ENCODE data around the gene TRAF7. TPM values are rescaled to one million over a fixed set of nuclear protein-coding genes. Genes with fewer than 3 reads are reported as not detected.

The TRAF7 gene
- total RNA-seq, 1 experiment from 2014 or later, result 199 TPM

DNA sequence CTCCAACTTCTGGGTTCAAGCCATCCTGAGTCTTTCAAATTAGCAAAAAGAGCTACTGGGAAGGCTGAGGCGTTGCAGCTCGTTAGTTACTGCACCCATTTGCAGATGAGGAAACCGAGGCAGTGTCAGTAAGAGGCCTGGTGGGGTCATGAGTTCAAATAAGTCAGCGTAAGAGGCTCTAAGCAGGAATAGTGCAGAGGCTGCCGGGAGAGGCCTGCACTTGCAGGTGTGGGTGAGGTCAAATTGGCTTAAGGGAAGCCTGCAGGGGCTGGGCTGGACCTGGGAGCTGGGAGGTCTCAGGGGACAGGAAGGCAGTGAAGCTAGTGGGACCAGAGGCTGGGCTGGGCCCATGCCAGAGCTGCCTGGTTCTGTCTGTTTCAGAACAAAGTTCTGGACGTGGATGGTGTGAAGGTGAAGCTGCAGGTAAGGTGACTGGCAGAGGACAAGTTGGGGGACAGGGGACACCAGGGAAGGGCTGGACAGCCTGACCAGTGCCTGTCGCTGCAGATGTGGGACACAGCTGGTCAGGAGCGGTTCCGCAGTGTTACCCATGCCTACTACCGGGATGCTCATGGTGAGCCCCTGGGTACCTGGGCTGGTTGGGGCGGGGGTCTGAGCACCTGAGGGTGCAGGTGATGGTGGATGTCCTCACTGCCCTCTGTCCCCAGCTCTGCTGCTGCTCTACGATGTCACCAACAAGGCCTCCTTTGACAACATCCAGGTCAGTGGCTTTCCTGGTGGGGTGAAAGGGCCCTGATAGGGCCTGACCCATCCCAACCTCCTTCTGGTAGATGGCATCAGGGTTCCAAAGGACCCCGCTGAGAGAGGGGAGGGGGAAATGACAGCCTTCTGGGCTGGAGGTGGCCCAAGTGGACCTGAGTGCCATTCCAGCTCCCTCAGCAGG, 4.1 kb upstream of the TRAF7 start:
- Histone ChIP-seq H3F3A (ENCODE audit: insufficient read depth, low read depth) (peaks cover 65% of the 10 kb centered on the region), H2AFZ (no peak overlapping the region), H3K27me3 (ENCODE audit: insufficient read depth, low read depth) (no peaks in the 10 kb centered on the region), H3K4me1 (replicated peaks; ENCODE audit: insufficient read depth) (peaks cover 34% of the 10 kb centered on the region), H3K27ac (peak overlapping the region; percentile 73), H3K79me2 (ENCODE audit: low read depth) (peaks cover 53% of the 10 kb centered on the region), H3K4me3 (peak overlapping the region; percentile 99; the same call in 1 of the 2 replicates), H3K9me2 (ENCODE audit: insufficient read depth) (no peaks in the 10 kb centered on the region), H3K4me2 (peak overlapping the region; percentile 82), H3K36me3 (ENCODE audit: low read depth) (peaks cover 29% of the 10 kb centered on the region), H3K9me3 (ENCODE audit: insufficient read depth, low read depth) (no peaks in the 10 kb centered on the region), H4K20me1 (ENCODE audit: insufficient read depth) (peaks cover 49% of the 10 kb centered on the region)
- intact Hi-C loops (cut with micrococcal nuclease; ENCODE audit: unreplicated experiment), result loop anchor here (5.0 kb wide), 1 partner anchor 369 kb away; the partner anchor contains the start of genes NUBP2 and SPSB3
- ChIA-PET POLR2A (ENCODE audit: unreplicated experiment) (interaction anchor here (0.7 to 0.8 kb wide), 2 partner anchors 122 to 406 kb away, joined by 5 to 7 read pairs; no protein-coding TSS in a partner anchor), CTCF (interaction anchor here (0.7 kb wide), 1 partner anchor 100 kb away, joined by 5 read pairs; the partner anchor contains the start of gene ECI1)
- BruUV-seq (replicated peaks), result no TSS peak
- no peak for DNase-seq
- TF ChIP-seq EZH2 (IDR thresholded peaks at IDR 0.05; ENCODE audit: low read depth), result no peak

GRCh38 chr16:2152695-2153506, 2.7 kb upstream of the TRAF7 start:
- peaks cover 39% of the 10 kb centered on the region for H3K4me1 ChIP-seq (replicated peaks; ENCODE audit: insufficient read depth)
- peaks cover 65% of the 10 kb centered on the region for H3F3A ChIP-seq (ENCODE audit: insufficient read depth, low read depth)
- H3K79me2 ChIP-seq (ENCODE audit: low read depth), result peaks cover 67% of the 10 kb centered on the region
- H3K27ac ChIP-seq, result peak overlapping the region; percentile 73
- peak overlapping the region; percentile 99 for H3K4me3 ChIP-seq
- H3K9me2 ChIP-seq (ENCODE audit: insufficient read depth), result no peaks in the 10 kb centered on the region
- peak overlapping the region; percentile 82 for H3K4me2 ChIP-seq
- H3K36me3 ChIP-seq (ENCODE audit: low read depth), result peaks cover 29% of the 10 kb centered on the region
- no TSS peak for BruUV-seq (replicated peaks)
- no peaks in the 10 kb centered on the region for H3K9me3 ChIP-seq (ENCODE audit: insufficient read depth, low read depth)
- H4K20me1 ChIP-seq (ENCODE audit: insufficient read depth), result peaks cover 64% of the 10 kb centered on the region
- ChIA-PET CTCF (interaction anchor here (0.6 kb wide), 2 partner anchors 45 to 577 kb away, joined by 4 to 22 read pairs; no protein-coding TSS in a partner anchor), POLR2A (ENCODE audit: unreplicated experiment) (no interaction called here)
- TF ChIP-seq, protein P1, sequence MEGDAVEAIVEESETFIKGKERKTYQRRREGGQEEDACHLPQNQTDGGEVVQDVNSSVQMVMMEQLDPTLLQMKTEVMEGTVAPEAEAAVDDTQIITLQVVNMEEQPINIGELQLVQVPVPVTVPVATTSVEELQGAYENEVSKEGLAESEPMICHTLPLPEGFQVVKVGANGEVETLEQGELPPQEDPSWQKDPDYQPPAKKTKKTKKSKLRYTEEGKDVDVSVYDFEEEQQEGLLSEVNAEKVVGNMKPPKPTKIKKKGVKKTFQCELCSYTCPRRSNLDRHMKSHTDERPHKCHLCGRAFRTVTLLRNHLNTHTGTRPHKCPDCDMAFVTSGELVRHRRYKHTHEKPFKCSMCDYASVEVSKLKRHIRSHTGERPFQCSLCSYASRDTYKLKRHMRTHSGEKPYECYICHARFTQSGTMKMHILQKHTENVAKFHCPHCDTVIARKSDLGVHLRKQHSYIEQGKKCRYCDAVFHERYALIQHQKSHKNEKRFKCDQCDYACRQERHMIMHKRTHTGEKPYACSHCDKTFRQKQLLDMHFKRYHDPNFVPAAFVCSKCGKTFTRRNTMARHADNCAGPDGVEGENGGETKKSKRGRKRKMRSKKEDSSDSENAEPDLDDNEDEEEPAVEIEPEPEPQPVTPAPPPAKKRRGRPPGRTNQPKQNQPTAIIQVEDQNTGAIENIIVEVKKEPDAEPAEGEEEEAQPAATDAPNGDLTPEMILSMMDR (conservative IDR thresholded peaks at IDR 0.05), result no peak
- TF ChIP-seq EZH2 (IDR thresholded peaks at IDR 0.05; ENCODE audit: low read depth), result no peak
- no peaks in the 10 kb centered on the region for H3K27me3 ChIP-seq (ENCODE audit: insufficient read depth, low read depth)
- intact Hi-C loops (cut with micrococcal nuclease; ENCODE audit: unreplicated experiment), result loop anchor here (5.0 kb wide), 1 partner anchor 371 kb away; the partner anchor contains the start of genes NUBP2 and SPSB3
- no peak overlapping the region for H2AFZ ChIP-seq
- peak in 1 of 2 experiments; percentile 45 for DNase-seq

GRCh38 chr16:2154533-2155090, 970 bp upstream of the TRAF7 start:
- Histone ChIP-seq H3K27ac (peak overlapping the region; percentile 73), H3F3A (ENCODE audit: insufficient read depth, low read depth) (peaks cover 53% of the 10 kb centered on the region), H3K9me2 (ENCODE audit: insufficient read depth) (no peaks in the 10 kb centered on the region), H3K27me3 (ENCODE audit: insufficient read depth, low read depth) (no peaks in the 10 kb centered on the region), H3K4me3 (peak overlapping the region; percentile 99), H2AFZ (no peak overlapping the region), H4K20me1 (ENCODE audit: insufficient read depth) (peaks cover 80% of the 10 kb centered on the region), H3K9me3 (ENCODE audit: insufficient read depth, low read depth) (no peaks in the 10 kb centered on the region), H3K36me3 (ENCODE audit: low read depth) (peaks cover 29% of the 10 kb centered on the region), H3K79me2 (ENCODE audit: low read depth) (peaks cover 84% of the 10 kb centered on the region), H3K4me2 (peak overlapping the region; percentile 82), H3K4me1 (replicated peaks; ENCODE audit: insufficient read depth) (peaks cover 39% of the 10 kb centered on the region)
- TSS peak; percentile 72 for BruUV-seq (replicated peaks)
- DNase-seq, result no peak
- POLR2A ChIA-PET (ENCODE audit: unreplicated experiment), result interaction anchor here (0.6 to 1.8 kb wide), 9 partner anchors 19 to 528 kb away, joined by 3 to 16 read pairs (median 9); partner anchors contain the start of genes E4F1, KCTD5, PGP and PKD1
- CTCF ChIA-PET, result interaction anchor here (0.6 to 1.2 kb wide), 5 partner anchors 14 to 225 kb away, joined by 3 to 6 read pairs (median 3); no protein-coding TSS in a partner anchor
- TF ChIP-seq, protein P1 (conservative IDR thresholded peaks at IDR 0.05), result no peak
- TF ChIP-seq EZH2 (IDR thresholded peaks at IDR 0.05; ENCODE audit: low read depth), result no peak
- intact Hi-C loops (cut with micrococcal nuclease; ENCODE audit: unreplicated experiment), result loop anchor here (1.0 to 5.0 kb wide), 4 partner anchors 9 to 372 kb away; partner anchors contain the start of genes ECI1, NUBP2, PGP and SPSB3

Measured in PC-9 (cell line).